ENCODE results near the gene DMD. TPM values are rescaled to one million over a fixed set of nuclear protein-coding genes. Genes with fewer than 3 reads are reported as not detected.

Gene DMD
- total RNA-seq, 4 donors from 2014 or later: 2.2 to 26.7 (median 7.8) TPM

GRCh38 chrX:31570658-31571057 is 1640.7 kb downstream of the DMD start:
- no peaks in the 10 kb centered on the region for H3K27me3 ChIP-seq
- H3K4me3 ChIP-seq: no peak overlapping the region
- H3K27ac ChIP-seq: no peak overlapping the region
- H3K9me3 ChIP-seq: no peaks in the 10 kb centered on the region
- intact Hi-C loops (cut with DNase I): no loop called here
- TF ChIP-seq, protein P1, sequence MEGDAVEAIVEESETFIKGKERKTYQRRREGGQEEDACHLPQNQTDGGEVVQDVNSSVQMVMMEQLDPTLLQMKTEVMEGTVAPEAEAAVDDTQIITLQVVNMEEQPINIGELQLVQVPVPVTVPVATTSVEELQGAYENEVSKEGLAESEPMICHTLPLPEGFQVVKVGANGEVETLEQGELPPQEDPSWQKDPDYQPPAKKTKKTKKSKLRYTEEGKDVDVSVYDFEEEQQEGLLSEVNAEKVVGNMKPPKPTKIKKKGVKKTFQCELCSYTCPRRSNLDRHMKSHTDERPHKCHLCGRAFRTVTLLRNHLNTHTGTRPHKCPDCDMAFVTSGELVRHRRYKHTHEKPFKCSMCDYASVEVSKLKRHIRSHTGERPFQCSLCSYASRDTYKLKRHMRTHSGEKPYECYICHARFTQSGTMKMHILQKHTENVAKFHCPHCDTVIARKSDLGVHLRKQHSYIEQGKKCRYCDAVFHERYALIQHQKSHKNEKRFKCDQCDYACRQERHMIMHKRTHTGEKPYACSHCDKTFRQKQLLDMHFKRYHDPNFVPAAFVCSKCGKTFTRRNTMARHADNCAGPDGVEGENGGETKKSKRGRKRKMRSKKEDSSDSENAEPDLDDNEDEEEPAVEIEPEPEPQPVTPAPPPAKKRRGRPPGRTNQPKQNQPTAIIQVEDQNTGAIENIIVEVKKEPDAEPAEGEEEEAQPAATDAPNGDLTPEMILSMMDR (IDR thresholded peaks at IDR 0.05): no peak
- TF ChIP-seq POLR2A (IDR thresholded peaks at IDR 0.05): no peak
- H3K4me1 ChIP-seq: no peaks in the 10 kb centered on the region
- 58 to 71% methylated on average over 2 of the region's 2 CpGs for WGBS, 2 donors
- DNase-seq: no peak
- H3K36me3 ChIP-seq: no peaks in the 10 kb centered on the region

GRCh38 chrX:31563792-31564191 is 1647.6 kb downstream of the DMD start:
- DNase-seq: no peak
- Histone ChIP-seq H3K27me3 (no peaks in the 10 kb centered on the region), H3K27ac (no peak overlapping the region), H3K9me3 (no peaks in the 10 kb centered on the region), H3K36me3 (no peaks in the 10 kb centered on the region), H3K4me1 (no peaks in the 10 kb centered on the region), H3K4me3 (no peak overlapping the region)
- TF ChIP-seq, protein P1 (IDR thresholded peaks at IDR 0.05): no peak
- TF ChIP-seq POLR2A (IDR thresholded peaks at IDR 0.05): no peak
- intact Hi-C loops (cut with DNase I): no loop called here
- 71 to 79% methylated on average over 3 of the region's 3 CpGs for WGBS, 2 donors

DNA sequence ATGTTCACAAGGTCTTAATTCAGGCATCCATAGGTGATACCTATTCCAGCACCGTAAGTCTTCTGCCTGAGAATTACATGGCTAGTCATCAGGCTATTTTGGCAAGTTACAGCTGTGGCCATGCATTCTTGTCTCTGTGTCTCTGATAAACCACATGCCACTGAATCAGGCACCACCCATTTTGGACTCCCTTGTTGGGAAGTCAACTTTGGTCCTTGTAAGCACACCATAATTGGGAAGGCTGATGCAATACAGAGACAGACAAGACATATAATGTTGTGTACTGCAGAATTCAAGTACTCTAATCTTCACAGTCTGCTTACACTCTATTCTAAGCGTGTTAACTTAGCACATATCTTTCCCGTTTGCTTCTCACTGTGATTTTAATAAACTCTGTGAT is 1655.8 kb downstream of the DMD start:
- Histone ChIP-seq H3K36me3 (no peaks in the 10 kb centered on the region), H3K9me3 (no peaks in the 10 kb centered on the region), H3K4me3 (no peak overlapping the region), H3K4me1 (no peaks in the 10 kb centered on the region), H3K27ac (no peak overlapping the region), H3K27me3 (no peaks in the 10 kb centered on the region)
- WGBS, 2 donors: 90 to 96% methylated on average over 3 of the region's 3 CpGs
- intact Hi-C loops (cut with DNase I): no loop called here
- TF ChIP-seq, protein P1 (IDR thresholded peaks at IDR 0.05): no peak
- TF ChIP-seq POLR2A (IDR thresholded peaks at IDR 0.05): no peak
- no peak for DNase-seq

GRCh38 chrX:31551913-31552312 is 1659.4 kb downstream of the DMD start:
- H3K9me3 ChIP-seq: no peaks in the 10 kb centered on the region
- no peaks in the 10 kb centered on the region for H3K4me1 ChIP-seq
- intact Hi-C loops (cut with DNase I): no loop called here
- H3K27ac ChIP-seq: no peak overlapping the region
- TF ChIP-seq, protein P1 (IDR thresholded peaks at IDR 0.05): no peak
- TF ChIP-seq POLR2A (IDR thresholded peaks at IDR 0.05): no peak
- no peaks in the 10 kb centered on the region for H3K36me3 ChIP-seq
- H3K27me3 ChIP-seq: no peaks in the 10 kb centered on the region
- no peak overlapping the region for H3K4me3 ChIP-seq
- WGBS, 2 donors: 82 to 96% methylated on average over 2 to 4 of the region's 4 CpGs
- no peak for DNase-seq

DNA sequence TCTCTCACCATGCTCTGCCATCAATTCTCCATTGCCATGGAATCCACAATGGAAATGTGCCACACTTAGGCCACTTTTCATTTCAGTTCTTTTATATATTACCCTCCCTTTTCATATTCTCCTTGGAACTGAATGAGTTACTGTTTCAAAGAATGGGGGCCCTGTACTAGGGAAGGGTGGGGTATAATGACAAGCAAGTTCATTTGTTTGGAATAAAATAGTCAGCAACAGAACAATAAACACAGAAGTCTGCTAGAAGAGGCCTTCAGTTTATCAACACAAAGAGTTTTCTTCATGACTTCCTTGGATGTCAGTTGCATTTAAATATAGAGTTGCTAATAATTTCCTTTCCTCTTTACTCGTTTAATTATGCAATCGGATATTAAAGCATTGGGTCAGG is 1661.2 kb downstream of the DMD start:
- Histone ChIP-seq H3K36me3 (no peaks in the 10 kb centered on the region), H3K4me1 (no peaks in the 10 kb centered on the region), H3K27ac (no peak overlapping the region), H3K4me3 (no peak overlapping the region), H3K9me3 (no peaks in the 10 kb centered on the region), H3K27me3 (no peaks in the 10 kb centered on the region)
- WGBS, 2 donors: 59 to 65% methylated on average over 2 of the region's 2 CpGs
- TF ChIP-seq, protein P1 (IDR thresholded peaks at IDR 0.05): no peak
- TF ChIP-seq POLR2A (IDR thresholded peaks at IDR 0.05): no peak
- DNase-seq: no peak
- intact Hi-C loops (cut with DNase I): no loop called here
